GM21367 (cell line): ENCODE data around the gene TUB.

Source experiments
- ATAC-seq: cut with Tn5 transposase; IDR thresholded peaks from one replicate; pipeline ENCODE4 v1.9.1; 2021; ENCODE audit not compliant: unreplicated experiment

TUB gene

GRCh38 chr11:8103909-8104308 lies 22.9 kb downstream of the TUB start:
- ATAC-seq = no peak

DNA sequence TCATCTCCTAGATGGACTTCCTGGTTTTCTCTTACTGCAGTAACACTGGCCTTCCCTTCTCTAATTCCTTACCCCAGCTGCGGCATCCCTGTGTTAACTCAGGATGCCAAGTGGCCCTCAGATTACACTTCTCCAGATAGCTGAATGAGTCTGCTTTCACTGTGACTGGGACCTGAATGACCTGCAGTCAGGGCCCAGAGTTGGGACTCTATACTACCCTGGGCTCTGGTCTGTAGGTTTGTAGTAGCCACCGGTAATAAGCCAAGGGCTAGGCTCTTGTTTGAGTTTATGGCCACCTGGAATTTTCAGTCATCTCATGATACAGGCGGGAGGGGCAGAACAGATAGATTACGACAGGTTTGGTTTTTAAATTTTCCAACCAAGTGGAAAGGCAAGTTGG lies 24.1 kb downstream of the TUB start:
- ATAC-seq = no peak

- ATAC-seq = no peak
Observed at GRCh38 chr11:8105666-8106065, 24.7 kb downstream of the TUB start.

DNA sequence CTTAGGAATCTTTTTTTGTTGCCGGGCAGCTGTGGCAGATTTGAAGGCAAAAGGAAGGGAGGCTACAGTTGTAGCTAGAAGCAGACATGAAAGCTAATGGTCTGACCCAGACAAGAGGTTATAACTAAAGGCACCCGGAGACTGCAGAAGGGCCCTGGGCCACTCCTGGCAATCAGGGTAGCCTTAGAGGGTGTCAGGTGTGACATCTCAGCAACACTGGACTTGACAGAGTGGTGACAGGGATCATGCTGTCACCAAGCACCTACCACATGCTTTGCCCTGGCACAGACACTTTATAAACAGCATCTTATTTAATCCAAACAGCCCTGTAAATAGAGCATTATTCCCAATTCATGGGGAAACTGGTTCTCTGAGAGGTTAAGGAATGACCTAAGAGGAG lies 25.7 kb downstream of the TUB start:
- ATAC-seq = no peak

DNA sequence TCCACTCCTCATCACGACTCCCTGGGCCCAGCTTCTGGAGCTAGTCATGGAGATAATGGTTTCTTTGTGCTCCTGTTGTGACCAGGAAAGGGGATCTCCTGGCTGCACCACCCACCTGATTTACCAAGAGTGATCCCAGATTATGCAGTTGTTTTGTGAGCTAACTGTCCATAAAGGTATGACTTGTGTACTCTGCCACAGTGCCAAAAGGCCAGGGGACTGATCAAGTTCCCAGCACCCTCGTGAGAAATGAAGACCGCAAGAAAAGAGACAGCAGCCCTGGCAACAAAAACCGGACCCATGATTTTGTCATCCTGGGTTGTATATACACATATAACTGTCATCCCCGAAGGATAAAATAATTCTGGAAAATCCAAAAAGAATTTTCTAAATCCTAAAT lies 26.6 kb downstream of the TUB start:
- no peak for ATAC-seq

DNA sequence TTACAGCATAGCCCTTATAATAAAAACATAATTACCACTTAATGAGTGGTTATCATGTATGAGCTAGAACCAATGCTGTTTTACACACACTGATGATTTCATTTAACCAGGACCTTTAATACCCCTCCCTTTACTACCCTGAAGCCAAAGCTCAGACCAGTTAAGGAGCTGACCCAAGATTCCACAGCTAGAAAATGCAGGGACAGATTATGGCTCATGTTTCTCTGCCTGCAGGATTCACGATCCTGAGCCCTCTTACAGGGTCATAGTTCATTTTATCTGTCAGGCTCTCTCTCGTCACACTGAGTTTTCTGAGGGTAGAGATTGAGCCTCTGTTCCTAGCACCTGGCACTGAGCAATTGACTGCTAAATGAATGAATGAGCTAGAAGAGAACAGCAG lies 27.4 kb downstream of the TUB start:
- no peak for ATAC-seq

DNA sequence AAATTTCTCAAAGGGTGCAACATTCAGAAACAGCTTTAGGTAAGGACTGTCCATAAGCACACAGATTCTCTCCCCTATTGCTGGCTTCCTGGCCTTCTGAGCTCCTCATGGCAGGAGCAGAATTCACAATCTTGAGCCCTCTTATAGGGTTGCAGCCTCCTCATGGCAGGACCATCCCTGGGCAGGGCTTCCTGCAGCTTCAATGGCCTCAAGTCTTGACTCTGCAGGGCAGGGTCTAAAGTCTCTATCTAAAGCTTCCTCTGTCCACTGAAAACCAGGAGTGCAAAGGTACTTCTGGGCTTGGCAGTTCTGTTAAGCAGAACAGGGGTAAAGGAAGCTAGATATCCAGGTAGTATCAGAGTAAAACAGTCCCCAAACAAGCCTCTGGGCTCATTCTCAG lies 28.7 kb downstream of the TUB start:
- no peak for ATAC-seq

DNA sequence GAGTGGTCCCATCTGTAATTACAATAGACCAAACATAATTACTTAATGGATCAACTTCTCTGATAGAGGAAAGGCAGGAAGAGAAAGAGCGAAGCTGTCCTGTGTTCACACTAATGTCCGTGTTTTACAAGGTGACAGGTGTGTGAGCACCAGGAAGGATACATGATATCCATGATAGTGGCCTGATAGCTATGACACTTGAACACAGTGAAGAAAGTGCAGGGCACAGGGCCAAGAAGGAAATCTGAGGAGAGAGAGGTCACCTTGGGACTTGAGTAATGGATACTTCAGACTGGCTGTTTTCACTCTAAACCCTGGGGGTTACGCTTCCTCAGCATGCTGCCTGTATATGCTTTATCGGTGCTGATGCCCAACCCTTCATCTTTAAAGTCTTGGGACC lies 29.4 kb downstream of the TUB start:
- ATAC-seq = no peak

DNA sequence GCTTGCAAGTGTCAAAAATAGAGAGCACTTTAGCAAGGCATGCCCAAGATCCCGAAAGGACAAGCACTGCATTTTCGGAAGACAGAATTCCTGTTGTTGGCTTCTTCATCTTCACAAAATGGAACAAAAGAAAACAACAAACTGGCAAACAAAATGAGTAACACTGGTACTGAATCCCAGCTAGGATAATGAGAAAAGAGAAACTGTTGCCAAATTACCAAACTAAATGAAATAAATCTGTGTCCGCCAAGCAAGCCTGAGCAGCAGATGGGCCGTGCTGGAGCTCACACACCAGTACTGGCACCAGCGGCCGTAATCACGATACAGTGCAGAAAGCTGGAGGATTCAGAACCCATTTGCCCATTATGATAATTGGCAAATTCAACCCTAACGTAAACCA lies 30.6 kb downstream of the TUB start:
- no peak for ATAC-seq

DNA sequence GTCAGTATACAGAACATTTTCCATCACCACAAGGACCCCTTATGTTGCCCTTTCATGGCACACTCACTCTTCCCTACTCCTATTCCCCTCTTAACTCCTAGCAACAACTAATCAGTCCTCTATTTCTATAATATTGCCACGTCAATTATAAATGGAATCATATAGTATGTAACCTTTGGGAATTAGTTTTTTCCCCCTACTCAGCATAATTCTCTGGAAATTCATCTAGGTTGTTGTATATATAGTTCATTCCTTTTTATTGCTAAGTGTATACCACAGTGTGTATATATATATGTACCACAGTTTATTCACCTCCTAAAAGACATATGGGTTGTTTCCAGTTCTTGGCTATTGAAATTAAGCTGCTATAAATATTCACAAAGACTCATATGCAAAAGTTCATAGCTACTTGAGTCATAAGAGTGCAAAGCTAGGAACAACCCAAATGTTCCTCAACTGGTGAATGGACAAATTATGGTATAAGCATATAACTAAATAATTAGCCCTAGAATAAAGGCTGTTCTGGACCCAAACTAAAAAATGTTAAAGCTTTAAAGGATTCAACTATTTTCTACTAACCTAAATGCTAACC lies 41.3 kb downstream of the TUB start:
- ATAC-seq = no peak

DNA sequence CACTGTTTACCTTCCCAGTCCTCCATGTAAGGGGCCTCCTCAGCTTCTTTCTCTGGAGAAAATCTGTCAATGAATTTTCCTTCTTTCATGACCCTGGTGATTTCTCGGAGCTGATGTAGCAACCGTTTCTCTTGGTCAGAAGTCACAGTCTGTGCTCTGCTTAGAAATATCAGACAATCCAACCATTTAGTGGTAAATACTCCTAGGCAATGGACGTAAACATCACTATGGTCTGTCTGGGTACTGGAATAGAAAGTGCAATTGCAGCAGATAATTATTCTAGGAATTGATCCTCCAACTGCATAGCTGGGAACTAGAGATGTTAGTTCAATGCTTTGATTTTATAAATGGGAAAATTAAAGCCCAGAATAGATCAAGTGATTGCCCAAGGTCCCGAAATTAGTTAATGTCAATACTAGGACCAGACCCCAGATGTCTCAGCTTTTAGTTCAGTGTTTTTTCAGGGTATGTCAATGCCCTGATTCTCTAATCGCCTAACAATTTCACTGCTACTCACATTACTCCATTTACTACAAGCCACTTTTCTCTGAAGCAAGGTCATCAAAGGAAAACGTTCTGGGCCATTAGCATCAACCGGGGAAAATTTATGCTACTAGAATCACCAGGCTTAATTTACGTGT lies 45.8 kb downstream of the TUB start:
- no peak for ATAC-seq

DNA sequence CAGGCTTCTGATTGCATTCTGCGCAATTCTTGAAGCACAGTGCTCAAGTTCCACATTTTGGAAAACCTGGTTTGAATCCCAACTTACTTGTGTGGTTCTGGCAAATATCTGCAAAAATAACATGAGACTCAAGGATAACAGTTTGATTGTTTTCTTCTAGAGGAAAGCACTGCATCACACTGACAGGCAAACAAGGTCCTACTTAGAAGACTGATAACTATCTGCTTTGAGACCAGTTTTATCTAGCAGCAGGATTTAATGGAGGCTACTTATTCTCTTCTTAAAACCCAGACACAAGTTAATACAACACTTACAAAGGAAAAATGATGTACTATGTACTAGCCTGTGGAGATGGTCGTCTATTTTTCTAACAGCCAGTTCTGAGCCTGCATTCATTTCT lies 46.4 kb downstream of the TUB start:
- no peak for ATAC-seq

DNA sequence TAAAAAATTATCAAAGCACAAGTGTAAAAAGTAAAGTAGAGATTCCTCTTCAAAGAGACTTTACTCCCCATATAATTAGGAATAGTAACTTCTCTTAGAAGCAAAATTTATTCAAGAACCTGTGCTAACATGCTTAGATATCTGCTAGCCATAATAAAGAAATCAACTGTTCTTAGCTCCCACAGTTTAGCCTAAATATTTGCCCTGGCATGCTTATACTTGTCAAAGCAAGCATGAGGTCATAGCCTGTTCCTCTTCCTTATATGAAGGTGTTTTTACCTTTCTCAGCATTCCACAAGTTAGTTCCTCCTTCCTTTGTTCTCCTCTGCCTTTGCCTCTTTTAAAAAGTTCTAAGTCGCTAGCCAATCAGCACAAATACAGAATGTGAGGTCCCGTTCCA lies 57.5 kb downstream of the TUB start:
- ATAC-seq = no peak

GRCh38 chr11:8149726-8150125 lies 68.7 kb downstream of the TUB start:
- no peak for ATAC-seq
